Myocyte (in vitro differentiated cells): ENCODE measurements around the gene FAM81A. TPM values are rescaled to one million over a fixed set of nuclear protein-coding genes. Genes with fewer than 3 reads are reported as not detected.
"Not testable (repeated sequence)": the region's sequence is repeated elsewhere in the genome, so short reads cannot be mapped to it uniquely, and the experiment has no call there.

Experiments
- DNase-seq: peaks from one replicate; pipeline ENCODE4 v3.0.0-alpha.2; 2012; ENCODE audit warnings: low read depth
- total RNA-seq: library from RNA; depleted of rRNA; stranded (reverse); fragments of >200 nt; gene quantifications from 2 replicates; pipeline ENCODE4 v1.2.3, GENCODE V29; 2014

The FAM81A gene
- total RNA-seq, 1 donor from 2014 or later = 1.8 TPM

DNA sequence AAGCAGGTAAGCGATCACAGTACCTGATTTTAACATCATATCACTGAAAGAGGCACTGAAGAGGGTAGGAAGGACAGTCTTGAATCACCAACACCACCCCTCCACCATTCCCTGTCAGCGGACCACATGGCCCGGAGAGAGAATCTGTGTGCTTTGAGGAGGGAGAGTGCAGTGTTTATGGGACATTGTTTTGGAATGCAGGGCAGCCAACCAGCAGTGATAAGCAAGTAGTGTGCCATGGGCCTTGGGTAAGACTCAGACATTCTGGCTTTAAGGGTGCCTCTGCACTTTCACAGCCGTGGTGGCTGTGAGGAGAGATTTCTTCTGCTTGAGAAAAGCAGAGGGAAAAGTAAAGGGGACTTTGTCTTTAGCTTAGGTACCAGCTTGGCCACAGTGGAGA is 46.4 kb downstream of the FAM81A start:
- DNase-seq = no peak

DNA sequence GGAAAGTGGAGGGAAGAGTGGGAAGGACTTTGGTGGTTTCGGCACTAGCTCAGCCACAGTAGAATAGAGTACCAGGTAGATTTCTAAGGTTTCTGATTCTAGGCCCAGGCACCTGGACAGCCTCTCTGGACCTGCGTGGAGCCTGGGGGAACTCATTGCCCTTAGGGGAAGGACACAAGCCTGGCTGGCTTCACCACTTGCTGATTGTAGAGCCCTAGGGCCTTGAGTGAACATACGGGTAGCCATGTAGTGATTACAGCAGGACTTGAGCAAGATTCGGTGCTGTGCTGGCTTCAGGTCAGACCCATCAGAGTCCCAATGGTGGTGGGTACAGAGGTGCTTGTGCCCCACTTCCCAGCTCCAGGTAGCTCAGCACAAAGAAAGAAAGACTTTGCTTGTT is 47.0 kb downstream of the FAM81A start:
- no peak for DNase-seq

DNA sequence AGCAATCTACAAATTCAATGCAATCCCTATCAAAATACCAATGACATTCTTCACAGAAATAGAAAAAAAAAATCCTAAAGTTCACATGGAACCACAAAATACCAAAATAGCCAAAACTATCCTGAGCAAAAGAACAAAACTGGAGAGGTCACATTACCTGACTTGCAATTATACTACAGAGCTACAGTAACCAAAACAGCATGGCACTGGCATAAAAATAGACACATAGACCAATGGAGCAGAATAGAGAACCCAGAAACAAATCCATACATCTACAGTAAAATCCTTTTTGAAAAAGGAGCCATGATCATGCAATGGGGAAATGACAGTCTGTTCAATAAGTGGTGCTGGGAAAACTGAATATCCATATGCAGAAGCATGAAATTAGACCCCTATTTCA is 51.5 kb downstream of the FAM81A start:
- DNase-seq = not testable (repeated sequence)

DNA sequence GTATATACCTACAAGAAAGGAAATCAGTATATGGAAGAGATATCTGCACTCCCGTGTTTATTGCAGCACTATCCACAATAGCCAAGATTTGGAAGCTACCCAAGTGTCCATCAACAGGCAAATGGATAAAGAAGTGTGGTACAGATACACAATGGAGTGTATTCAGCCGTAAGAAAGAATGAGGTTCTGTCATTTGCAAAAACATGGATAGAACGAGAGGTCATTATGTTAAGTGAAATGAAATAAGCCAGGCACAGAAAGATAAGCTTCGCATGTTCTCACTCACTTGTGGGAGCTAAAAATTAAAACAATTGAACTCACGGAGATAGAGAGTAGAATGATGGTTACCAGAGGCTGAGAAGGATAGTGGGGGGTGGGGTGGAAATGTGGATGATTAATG is 53.1 kb downstream of the FAM81A start:
- no peak for DNase-seq

DNA sequence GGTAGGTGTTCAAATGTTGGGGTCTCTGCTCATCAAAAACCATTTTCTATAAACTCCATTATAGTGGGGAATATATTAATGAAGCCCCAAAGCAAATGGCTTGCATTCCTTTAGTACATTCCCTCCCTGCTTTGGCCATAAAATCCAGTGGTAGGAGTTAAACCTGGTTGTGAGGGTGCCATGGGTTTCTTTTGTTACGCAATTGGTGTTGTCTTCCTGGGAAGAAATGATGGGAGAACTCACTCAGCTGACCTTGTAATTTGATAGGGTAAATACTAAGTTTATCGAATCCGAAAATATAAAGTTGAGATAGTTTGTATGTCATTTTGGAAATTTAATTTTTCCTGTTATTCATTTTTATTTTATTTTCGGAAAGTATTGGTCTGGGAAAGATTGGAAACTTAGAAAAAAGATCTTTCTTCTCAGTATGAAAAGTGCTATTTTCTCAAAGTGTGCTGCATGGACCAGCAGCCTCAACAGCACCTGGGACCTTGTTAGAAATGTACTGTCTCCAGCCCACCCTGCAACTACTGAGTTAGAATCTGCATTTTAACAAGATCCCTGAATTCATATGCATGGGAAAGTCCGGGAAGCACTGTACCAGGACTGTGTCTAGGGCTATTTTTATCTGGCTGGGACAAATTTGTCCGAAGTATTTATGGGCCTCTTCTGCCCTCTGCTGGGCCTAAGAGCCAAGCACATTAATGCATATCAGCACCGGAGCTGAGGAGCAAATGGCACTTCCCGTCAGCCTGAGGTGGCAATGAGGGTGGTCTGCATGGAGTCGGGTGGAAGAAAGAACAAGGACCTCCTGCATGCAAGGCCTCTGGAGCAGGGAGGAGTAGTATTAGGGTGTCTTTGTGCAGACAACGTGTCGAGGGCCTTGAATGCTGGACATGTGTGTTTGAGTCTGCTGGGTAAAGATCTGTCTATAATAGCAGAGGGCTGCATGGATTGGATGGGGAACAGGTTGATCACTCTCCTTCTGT is 54.7 kb downstream of the FAM81A start:
- peak; percentile 80 for DNase-seq

DNA sequence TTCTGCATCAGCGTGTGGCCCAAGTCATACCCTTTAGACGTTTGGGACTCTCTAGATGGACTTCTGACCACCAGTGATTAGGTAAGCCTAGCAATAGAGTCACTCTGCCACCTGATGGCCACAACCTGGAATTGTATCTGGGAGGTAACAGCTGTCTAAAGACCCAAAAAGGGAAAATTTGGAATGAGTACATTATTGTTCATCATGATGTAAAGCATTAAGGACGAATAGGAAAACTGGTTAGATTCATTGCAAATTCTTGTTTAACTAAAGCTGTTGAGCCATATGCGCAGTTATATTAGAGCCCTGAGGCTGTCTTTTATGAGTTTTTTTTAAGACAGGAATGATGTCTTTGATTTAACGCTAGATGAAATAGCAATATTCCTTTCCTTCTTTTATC is 63.6 kb downstream of the FAM81A start:
- peak; percentile 39 for DNase-seq

DNA sequence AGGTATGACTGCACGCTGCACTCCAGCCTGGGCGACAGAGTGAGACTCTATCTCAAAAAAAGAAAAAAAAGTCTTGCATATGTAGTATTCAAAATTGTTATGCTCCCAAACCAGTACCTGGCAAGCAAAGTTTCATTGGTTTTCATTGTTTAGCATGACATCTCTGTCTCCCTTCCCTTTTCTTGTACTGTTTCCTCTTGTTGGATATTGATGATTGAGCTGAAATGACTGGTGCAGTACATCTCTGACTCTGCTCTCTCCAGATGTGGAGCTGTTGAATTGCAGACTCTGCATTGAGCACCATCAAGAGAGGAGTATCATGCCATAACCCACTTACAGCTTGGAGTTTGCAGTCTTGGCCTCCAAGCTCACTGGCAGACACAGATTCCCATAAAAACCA is 77.2 kb downstream of the FAM81A start:
- DNase-seq = no peak

DNA sequence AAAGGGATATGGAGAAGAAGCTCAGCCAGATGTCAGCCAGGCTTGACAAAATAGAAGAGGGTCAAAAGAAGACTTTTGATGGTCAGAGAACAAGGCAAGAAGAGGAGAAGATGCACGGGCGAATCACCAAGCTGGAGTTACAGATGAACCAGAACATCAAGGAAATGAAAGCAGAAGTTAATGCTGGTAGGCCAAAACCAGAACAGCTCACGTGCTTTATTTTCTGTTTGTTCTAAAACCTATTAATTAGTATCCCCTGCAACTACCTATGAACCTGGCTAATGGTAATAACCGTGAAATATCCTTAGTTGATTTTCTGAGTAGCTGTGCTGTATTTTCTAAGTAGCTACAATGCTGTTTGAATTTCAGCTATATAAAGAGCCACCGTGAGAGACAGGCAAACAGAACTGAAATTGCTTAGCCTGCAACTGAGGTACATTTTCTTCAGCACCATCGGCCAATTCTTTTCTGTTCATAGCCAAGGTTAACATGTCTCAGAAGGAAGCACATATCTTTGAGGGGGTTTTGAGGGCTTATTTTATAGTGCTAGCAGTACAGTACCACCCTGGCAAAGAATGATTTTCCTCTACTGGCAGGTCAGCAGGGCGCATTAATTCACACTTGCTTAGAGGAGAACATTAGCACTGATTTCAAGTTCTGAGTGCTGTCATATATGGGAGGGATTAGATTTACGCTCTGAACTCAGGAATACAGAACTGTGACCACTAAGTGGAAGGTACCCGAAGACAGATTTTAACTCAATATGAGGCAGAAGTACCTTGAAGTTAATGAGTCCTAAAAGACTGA is 78.9 kb downstream of the FAM81A start:
- no peak for DNase-seq

DNA sequence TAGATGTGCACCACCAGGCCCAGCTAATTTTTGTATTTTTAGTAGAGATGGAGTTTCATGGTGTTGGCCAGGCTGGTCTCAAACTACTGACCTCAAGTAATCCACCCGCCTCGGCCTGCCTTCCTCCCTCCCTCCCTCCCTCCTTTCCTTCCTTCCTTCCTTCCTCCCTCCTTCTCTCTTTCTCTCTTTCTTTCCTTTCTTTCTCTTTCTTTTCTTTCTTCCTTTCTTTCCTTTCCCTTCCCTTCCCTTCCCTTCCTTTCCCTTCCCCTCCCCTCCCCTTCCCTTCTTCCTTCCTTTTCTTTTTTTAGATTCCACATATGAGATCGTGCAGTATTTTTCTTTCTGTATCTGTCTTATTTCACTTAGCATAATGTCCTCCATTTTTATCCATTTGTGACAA is 81.3 kb downstream of the FAM81A start:
- DNase-seq = no peak

DNA sequence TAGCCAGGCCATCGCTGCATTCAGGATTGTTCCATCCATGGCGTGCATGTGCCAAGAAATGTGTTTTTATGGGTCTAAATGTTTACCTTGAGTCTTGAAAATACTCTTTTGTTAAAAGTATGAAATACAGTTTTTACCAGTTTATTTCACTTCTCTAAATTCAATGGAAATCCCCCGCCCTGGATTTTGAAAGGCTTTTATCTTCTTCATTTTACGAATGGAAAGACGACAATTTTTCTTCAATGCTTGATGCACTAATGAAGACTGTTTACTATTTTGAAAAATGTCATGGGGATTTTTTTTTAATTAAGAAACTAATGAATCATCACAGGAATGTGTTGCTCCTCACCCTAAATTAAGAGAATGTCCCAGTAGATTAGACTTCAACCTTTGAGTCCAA is 83.5 kb downstream of the FAM81A start:
- no peak for DNase-seq

DNA sequence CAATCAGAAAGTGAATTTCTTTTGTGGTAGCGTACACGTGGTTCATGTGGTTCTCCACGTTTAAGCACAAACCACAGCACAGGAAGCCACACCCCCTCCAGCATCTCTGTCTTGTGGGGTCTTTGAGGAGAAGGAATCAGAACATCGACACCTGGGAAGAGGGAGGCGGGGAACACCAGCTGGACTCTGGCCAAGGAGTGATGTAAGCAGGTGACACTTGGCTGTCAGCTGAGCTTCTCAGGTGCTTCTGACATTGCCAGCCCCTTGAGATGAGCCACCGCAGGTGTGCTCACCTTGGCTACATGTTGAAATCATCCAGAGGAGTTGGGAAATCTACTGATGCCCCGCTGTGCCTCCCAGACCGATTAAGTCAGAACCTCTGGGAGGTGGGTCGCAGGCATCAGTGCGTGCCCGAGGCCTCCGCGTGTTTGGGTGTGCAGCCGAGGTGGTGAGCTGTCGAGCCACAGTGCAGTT is 85.0 kb downstream of the FAM81A start:
- no peak for DNase-seq

DNA sequence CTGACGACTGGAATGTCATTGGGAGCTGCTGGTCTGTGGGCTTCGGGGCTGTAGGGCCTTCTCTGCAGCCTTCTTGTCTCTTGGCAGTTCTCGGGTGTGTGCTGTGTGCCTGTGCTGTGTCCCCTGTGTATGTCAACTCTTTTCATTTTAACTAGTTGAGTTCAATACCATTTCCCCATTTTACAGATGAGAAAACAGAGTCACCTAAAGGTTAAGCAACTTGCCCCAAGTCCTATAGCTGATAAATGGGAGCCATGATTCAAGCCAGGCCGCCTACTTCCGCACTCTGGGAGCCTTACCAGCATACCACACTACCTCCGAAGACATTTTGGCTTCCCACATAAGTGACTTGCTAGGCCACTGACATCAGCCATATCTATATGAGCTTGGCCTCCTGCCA is 85.7 kb downstream of the FAM81A start:
- no peak for DNase-seq

DNA sequence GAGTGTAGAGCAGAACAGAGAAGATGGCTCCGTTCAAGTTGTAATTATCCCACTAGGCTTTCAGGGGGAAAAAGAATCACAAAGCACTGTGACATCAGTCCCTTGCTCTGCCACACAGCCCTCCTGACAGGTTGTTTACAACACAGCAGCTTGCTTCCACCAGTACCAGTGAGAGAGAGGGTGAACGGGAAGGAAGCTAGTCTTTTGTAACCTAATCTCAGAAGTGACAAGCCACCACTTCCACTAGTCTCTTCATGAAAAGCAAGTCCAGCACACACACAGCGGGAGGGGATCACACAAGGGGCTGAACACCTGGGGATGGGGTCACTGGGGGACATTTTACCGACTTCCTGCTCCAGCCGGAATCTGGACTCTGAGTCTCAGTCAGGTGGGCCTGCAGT is 86.3 kb downstream of the FAM81A start:
- DNase-seq = no peak

DNA sequence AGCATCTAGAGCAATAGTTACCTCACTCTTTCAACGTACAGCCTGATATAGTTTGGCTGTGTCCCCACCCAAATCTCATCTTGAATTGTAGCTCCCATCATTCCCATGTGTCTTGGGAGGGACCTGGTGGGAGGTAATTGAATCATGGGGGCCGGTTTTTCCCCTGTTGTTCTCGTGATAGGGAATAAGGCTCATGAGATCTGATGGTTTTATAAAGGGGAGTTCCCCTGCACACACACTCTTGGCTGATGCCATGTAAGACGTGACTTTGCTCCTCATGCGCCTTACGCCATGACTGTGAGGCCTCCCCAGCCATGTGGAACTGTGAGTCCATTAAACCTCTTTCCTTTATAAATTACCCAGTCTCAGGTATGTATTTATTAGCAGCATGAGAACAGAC is 88.5 kb downstream of the FAM81A start:
- not testable (repeated sequence) for DNase-seq

DNA sequence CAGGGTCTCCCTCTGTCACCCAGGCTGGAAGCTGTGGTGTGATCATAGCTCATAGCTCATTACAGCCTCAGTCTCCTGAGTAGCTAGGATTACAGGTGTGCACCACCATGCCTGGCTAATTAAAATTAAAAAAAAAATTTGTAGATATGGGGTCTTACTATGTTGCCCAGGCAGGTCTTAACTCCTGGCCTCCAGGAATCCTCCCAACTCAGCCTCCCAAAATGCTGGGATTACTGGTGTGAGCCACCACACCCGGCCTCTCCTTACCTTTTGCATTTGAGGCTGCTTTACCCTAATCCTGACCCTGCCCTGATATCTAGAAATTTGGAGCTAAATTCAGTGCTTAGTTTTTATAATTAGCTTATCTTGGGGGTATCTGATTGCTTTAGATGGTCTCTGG is 90.4 kb downstream of the FAM81A start:
- no peak for DNase-seq

DNA sequence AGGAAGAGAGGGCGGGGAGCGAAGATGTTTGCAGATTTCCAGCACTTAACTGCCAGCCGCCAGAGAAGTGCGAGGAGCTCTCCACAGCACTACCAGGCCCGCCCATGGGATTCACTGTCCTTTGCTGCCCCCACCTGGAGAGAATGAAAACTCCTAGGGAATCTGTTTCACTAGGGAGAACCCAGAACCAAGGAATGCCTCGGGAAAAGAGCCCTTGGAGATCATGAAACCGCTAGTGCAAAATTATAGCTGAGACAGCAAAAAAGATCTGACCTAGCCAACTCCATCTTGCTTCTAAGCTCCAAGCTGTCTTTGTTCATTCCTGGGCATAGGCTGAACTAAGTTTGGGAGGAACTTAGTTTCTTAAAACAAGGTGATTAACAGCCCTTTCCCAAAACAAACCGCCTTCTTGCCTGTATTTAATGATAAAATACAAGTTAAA is 91.0 kb downstream of the FAM81A start:
- DNase-seq = peak; percentile 91

DNA sequence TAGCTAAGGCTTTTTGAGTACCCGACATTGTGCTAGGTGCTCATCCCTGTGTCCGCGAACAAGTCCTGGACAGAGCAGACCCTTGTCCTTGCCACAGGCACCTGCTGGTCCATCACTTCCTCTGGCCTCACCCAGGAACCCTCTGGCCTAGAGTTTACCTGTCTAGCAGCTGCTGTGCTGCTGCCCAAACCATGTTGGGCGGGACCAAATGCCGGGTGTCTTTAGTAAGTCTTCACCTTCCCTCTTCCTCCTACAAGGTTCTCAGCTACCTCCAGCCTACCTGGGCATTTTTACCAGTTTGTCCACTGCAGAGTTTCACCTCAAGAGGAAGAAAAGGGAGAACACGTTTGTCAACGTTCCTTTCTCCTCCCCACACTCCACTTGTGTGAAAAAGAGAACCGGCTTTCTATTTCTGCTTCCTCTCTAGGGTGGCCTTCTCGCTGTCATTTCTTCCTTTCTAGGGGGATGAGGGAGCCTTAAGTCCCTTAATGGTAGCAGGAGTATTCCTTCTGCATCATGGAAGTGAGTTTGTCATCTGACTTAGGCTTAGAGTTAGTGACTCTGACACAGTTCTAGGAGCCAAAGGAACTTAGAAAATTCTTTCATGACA is 93.2 kb downstream of the FAM81A start:
- DNase-seq = no peak

DNA sequence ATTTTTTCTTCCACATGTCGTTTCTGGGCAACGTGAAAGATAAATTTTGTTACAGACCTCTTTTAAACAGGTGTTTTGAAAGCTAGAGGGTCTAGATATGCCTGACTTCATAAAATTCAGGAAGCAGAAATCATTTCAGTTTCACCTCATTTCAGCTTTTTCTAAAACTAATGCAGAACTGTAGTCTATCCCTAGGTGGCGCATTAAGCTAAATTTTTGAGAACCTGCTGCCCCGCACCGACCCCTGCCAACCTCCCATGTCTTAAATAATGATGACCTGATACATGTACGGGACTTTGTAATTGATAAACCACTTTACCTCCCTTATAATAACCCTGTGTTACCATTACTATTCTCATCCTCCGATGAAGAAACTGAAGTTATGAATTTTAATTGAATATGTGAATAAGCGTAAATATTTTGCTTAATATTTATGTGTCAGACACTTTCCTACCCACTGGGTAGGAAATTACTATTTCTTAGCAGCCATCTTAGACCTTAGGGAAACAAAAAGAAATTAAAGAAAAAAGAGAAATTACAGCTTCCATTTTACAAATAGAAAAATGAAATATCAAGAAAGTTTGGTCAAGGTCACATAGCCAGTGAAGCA is 94.9 kb downstream of the FAM81A start:
- DNase-seq = peak; percentile 52

DNA sequence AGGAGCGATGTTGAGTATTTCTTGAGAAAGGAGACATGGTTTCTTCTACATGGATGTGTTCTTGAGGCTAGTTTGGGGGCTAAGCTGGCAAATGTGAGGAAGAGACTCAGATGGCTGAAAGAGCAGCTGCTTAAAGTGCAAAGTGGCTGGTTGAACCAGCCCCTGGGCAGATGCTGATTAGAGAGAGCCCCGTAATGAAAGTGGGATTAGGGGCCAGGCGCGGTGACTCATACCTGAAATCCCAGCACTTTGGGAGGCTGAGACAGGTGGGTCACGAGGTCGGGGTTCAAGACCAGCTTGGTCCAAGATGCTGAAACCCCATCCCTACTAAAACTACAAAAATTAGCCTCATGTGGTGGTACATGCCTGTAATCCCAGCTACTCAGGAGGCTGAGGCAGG is 98.6 kb downstream of the FAM81A start:
- no peak for DNase-seq

DNA sequence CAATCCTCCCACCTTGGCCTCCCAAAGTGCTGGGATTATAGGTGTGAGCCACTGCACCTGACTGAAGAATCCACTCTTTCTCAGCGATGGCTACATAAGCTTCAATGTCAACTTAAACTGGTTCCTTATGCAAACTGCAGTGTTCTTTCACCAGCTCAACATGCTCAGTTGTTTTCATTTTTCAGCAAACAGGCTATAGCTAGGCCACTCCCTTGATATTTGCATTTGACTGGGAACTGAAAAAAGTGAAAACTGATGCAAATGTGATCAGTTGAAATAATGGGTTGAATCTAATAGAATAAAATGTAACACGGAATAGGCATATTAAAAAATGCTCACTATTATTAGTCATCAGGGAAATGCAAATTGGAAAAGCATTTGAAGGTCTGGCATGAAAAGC is 99.4 kb downstream of the FAM81A start:
- no peak for DNase-seq

DNA sequence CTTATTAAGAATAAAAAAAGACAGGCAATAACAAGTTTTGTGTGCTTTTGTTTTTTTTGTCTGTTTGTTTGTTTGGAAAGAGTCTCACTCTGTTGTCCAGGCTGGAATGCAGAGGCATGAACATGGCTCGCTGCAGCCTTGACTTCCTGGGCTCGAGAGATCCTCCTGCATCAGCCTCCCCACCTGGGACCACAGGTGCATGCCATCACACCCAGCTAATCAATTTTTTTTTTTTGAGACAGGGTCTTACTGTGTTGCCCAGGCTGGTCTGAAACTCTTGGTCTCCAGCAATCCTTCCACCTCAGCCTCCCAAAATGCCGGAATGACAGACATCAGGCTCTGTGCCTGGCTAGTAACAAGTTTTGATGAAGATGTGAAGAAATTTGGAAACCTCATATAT is 100.5 kb downstream of the FAM81A start:
- no peak for DNase-seq
